Erythroblast (primary cell): ENCODE measurements around the gene RAB11FIP3.

ENCODE experiments used
- DNase-seq, 2 experiments: peaks; one replicate each; lab custom pipeline; 2025; lab: John Stamatoyannopoulos, UW
- GATA1 ChIP-seq: IDR thresholded peaks from 2 replicates; pipeline ENCODE4 v1.6.1; 2011; ENCODE audit warnings: low read depth, mild to moderate bottlenecking, control low read depth, low read length, moderate library complexity
- POLR2A ChIP-seq: IDR thresholded peaks from 2 replicates; pipeline ENCODE4 v1.6.1; 2011; ENCODE audit warnings: mild to moderate bottlenecking, low read length

The RAB11FIP3 gene

GRCh38 chr16:566475-567372 is 141.3 kb downstream of the RAB11FIP3 start, which contains the start of gene NHLRC4:
NHLRC4 (plus strand) TSS chr16:567005; CDS start chr16:568048, 1,043 bp downstream.
- peak; percentile 92 to 93 for DNase-seq

GRCh38 chr16:567373-568256 is 142.2 kb downstream of the RAB11FIP3 start:
- TF ChIP-seq POLR2A (peak; percentile 60), GATA1 (no peak)

More at GRCh38 chr16:566475-567372, 141.3 kb downstream of the RAB11FIP3 start, which contains the start of gene NHLRC4:
- TF ChIP-seq POLR2A, result peak; percentile 68
- TF ChIP-seq GATA1, result no peak

DNA sequence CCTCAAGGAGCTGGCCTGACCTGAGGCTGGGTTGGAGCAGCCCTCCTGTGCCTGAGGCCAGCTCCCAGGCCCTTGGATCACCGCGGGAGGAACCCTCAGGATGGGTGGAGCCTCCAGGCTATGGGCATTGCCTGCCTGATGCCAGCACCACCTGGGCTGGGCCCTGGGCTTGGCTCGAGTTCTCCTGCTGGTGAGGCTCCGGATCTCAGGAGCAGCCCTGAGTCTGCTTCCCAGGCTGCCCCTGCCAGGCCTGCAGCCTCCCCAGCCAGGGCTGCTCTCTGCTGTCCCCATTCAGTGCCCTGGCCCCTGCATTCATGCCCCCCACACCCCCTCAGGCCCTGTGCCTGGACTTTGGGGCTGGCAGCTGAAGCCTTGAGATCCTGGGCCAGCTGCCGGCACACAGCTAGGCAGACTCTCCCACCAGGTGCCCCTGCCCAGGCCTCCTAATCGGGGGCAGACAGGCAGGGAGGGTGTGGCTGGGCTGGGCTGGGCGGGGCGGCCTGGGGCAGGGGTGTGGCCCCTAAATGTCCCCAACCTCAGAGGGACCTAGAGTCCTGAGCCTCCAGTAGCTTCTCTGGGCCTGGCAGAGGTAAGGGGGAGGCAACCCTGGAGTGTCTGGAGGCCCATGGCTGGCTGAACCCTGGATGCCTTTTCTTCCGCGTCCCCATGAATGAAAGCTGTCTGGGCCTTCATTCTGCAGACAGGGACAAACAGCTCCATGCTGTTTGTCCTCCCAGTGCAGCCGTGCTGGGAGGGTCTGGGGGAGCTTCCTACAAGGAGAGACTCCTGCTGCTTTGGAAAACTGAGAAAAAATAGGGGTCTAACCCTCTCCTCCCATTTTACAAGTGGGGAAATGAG is 143.2 kb downstream of the RAB11FIP3 start:
- TF ChIP-seq GATA1 (no peak), POLR2A (peak; percentile 95)
- DNase-seq, result peak; percentile 94 to 97

More at GRCh38 chr16:567373-568256, 142.2 kb downstream of the RAB11FIP3 start:
- no peak for DNase-seq

DNA sequence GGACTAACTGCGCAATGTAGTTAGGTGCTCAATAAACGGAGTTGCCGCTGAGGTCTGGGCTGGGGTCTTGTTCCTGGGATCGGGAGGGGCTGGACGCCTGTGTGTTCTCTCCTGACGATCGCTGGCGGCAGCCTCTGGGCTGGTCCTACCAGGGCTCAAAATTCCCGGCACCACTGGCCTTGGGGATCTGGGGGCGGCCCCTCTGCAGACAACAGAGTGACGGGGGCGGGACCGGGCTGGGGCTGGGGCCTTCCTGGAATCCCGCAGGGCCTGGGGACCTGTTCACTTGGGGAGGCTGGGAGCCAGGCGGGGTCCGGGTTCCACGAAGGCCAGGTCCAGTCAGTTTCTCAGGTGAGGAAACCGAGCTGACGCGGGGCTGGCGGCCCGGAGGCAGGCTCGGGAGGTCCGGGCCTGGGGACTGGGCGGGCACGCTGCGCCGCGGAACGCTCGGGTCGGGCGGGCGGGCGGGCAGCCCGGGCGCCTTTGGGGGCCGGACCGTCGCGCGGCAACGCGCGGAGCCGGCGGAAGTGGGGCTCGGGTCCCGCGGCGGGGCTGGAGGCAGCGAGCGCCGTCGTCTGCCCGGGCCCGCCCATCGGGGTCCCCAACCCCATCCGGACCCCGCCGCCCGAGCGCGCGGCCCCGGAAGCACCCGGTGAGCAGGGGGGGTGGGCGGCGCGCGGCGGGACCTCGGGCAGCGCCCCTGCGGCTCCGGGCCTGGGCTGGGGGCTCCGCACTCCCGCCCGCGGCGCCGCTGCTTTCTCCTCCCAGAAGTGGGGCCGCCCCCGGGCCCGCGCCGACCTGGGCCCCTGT is 144.2 kb downstream of the RAB11FIP3 start, which contains the start of gene PIGQ:
Gene PIGQ, plus strand, starts transcription at position 524 of the 810 bp plus-strand sequence. CDS start 4,107 bp downstream, outside the sequence.
- peak; percentile 79 to 85 for DNase-seq
- no peak for TF ChIP-seq POLR2A
